Prostate gland (tissue), 2 donors: Measurements from ENCODE around the gene SBNO2.

Experiments used
- CTCF ChIP-seq, 4 experiments: fragments of 200-600 bp in 2 of 4; fragments of 450-650 bp in 2 of 4; sonication (generic) in 2 of 4; IDR thresholded peaks; 1 replicate in 3 of 4; 2 replicates in 1 of 4; pipeline ENCODE4 v1.5.1; 2016 to 2019; ENCODE audit warnings: antibody characterized with exemption in 4 of 4, mild to moderate bottlenecking in 2 of 4, moderate library complexity in 2 of 4
- POLR2A ChIP-seq: fragments of 450-650 bp; IDR thresholded peaks from one replicate; pipeline ENCODE4 v1.6.1; 2016; ENCODE audit warnings: antibody characterized with exemption, mild to moderate bottlenecking
- POLR2AphosphoS5 ChIP-seq: sonication (generic); formaldehyde crosslinking; IDR thresholded peaks from one replicate; pipeline ENCODE4 v1.6.1; 2017; ENCODE audit warnings: antibody characterized with exemption

GRCh38 chr19:1067341-1067957 is 106.6 kb downstream of the SBNO2 start:
- TF ChIP-seq CTCF (IDR thresholded peaks at IDR 0.05) (no peak), POLR2A (no peak), POLR2AphosphoS5 (no peak)
